Colon (tissue), 2 donors: Measurements from ENCODE around the gene EPS8L1.

ENCODE experiments used
- FAIRE-seq: peaks from 2 replicates; lab custom pipeline; 2012; peaks lifted over from hg19 to GRCh38; lab: Jason Lieb, UNC
- donor health status: control.
- donor health status: control.

Gene EPS8L1

DNA sequence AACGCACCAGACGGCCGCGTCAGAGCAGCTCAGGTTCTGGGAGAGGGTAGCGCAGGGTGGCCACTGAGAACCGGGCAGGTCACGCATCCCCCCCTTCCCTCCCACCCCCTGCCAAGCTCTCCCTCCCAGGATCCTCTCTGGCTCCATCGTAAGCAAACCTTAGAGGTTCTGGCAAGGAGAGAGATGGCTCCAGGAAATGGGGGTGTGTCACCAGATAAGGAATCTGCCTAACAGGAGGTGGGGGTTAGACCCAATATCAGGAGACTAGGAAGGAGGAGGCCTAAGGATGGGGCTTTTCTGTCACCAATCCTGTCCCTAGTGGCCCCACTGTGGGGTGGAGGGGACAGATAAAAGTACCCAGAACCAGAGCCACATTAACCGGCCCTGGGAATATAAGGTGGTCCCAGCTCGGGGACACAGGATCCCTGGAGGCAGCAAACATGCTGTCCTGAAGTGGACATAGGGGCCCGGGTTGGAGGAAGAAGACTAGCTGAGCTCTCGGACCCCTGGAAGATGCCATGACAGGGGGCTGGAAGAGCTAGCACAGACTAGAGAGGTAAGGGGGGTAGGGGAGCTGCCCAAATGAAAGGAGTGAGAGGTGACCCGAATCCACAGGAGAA is 39.9 kb downstream of the EPS8L1 start:
- FAIRE-seq, result no peak

DNA sequence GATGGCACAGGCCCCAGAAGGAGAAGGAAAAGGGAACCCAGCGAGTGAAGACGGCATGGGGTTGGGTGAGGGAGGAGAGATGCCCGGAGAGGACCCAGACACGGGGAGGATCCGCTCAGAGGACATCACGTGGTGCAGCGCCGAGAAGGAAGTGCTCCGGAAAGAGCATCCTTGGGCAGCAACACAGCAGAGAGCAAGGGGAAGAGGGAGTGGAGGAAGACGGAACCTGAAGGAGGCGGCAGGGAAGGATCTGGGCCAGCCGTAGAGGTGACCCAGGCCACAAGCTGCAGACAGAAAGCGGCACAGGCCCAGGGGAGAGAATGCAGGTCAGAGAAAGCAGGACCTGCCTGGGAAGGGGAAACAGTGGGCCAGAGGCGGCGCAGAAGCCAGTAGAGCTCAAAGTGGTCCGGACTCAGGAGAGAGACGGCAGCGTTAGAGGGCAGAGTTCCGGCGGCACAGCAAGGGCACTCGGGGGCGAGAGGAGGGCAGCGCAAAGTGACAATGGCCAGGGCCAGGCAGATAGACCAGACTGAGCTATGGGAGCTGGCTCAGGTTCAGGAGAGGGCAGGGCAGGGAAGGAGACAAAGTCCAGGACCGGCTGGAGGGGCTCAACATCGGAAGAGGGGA is 40.7 kb downstream of the EPS8L1 start:
- FAIRE-seq, result no peak

DNA sequence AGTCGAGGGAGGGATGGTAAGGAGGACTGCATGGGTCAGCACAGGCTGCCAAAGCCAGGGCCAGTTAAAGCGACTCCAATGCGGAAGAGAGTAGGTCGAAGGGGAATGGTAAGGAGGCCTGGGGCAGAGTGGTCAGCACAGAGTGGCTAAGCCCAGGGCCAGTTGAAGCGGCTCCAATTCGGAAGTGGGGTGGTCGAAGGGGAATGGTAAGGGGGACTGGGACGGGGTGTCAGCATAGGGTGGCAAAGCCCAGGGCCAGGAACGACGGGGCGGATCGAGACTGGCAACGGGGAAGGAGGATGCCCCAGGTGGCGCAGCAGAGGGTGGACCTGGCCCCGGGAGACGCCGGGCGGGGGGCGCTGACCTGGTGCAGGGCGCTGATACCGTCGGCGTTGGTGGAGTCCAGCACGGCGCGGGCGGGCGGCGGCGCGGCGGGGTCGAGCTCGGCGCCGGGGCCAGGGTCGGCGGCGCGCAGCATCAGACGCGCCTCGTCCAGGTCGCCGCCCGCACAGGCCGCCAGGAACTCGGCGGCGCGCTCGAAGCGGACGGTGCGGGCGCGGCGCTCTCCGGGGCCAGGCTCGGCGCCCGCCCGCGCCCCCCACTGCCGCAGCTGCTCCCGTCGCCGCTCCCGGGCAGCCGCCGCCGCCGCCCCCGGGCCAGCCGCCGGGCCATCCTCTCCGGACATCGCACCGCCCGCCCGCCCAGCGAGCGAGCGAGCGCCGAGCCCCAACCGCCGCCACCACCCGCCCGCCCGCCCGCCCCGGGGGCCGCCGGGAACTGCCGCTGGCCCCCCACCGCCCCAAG is 41.4 kb downstream of the EPS8L1 start, which contains the start of gene PPP1R12C:
TSS of gene PPP1R12C (minus strand) at position 779 of the 804 bp plus-strand sequence. CDS start at position 685, 94 bp downstream.
- no peak for FAIRE-seq

DNA sequence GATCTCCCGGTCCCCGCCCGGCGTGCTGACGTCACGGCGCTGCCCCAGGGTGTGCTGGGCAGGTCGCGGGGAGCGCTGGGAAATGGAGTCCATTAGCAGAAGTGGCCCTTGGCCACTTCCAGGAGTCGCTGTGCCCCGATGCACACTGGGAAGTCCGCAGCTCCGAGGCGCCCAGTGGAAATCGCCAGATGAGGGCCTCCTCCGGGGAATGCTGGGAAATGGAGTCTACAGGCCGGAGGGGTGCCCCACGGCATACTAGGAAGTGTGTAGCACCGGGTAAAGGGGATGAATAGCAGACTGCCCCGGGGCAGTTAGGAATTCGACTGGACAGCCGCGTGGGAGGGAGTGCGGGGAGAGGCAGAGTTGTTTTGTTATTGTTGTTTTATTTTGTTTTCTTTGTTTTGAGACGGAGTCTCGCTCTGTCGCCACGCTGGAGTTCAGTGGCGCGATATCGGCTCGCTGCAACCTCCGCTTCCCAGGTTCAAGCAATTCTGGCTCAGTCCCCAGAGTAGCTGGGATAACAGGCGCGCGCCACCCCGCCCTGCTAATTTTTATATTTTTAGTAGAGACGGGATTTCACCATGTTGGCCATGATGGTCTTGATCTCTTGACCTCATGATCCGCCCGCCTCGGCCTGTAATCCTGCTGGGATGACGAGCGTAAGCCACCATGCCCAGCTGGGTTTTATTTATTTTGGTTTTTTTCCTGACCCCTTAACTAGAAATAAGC is 42.2 kb downstream of the EPS8L1 start:
- no peak for FAIRE-seq

DNA sequence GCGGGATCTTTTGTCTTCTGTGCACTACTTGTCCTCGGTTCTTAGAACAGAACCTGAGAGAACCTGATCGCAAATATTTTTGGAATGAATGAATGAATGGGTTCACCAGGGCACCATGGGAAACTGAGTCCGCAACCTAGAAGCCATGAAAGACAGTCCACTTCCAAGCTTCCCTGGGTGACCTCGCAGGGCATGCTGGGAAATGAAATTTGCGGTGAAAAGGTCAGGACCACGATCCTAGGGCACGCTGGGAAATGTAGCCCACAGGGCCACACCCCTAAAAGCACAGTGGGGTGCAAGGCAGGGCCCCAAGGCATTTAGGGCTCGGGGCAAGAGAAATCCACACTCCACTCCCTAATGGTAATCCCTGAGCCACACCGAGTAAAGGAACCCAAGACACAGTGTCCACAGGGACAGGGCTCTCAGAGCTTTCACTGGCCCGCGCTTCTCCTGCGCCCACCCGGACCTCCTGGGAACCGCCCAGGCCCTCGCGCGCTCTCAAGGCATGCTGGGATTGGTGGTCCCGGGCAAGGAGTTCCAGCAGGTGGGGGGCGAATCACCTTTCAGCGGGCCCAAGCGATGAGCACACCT is 42.8 kb downstream of the EPS8L1 start:
- FAIRE-seq, result no peak

DNA sequence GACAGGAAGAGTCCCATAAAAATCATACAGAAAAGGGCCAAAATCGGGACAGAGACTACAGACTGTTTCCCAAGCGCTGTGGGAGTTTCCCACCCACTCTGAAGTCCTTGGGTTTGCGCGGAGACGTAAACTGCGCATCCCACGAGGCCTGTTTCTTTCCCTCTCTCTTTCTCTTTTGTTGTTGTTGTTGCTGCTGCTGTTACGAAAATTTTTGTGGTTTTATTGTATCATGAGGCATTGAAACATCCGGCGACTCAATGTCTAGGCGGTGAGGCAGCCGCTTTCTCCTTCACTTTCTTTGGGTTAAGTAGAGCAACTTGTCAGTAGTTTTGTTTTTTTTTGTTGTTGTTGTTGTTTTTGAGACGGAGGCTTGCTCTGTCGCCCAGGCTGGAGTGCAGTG is 43.4 kb downstream of the EPS8L1 start:
- no peak for FAIRE-seq

DNA sequence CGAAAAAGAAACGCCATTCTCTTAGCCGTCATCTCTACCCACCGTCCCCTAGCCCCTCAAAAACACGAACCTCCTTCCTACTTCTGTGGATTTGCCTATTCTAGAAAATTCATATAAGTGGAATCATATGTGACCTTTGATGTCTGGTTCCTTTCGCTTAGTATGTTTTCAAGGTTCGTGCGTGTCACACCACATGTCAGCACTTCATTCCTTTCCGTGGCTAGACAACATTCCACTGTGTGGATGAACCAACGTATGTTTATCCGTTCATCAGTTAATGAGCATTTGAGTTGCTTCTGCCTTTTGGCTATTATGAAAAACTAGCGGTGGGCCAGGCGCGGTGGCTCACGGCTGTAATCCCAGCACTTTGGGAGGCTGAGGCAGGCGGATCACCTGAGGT is 55.8 kb downstream of the EPS8L1 start:
- FAIRE-seq, result no peak

DNA sequence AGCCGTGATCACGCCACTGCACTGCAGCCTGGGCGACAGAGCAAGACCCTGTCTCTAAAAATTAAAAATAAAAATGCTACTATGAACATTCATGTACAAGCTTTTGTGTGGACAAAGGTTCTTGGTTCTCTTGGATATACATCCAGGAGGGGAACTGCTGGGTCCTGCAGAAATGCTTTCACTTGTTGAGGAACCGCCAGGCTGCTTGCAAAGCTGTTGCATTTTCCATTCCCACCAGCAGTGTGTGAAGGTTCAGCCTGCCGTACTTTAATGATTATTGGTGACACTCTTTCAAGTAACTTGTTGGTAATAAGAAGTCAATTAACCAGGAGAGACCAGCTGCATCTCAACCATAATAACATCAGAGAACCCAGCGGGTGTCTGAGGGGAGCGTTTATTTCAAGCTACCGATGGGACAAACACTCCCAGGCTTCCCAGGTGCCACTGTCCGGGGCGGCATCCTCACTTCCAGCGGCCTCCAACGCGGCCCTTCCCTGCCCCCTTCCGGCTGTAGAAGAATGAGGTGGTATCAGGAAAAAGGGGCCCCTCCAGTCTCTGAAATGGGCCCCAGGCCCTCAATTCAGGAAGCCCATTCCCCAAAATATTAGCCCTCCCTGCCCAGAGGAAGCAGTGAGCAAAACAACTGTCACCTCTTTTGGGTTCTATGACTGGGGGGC is 56.9 kb downstream of the EPS8L1 start:
- FAIRE-seq, result no peak

DNA sequence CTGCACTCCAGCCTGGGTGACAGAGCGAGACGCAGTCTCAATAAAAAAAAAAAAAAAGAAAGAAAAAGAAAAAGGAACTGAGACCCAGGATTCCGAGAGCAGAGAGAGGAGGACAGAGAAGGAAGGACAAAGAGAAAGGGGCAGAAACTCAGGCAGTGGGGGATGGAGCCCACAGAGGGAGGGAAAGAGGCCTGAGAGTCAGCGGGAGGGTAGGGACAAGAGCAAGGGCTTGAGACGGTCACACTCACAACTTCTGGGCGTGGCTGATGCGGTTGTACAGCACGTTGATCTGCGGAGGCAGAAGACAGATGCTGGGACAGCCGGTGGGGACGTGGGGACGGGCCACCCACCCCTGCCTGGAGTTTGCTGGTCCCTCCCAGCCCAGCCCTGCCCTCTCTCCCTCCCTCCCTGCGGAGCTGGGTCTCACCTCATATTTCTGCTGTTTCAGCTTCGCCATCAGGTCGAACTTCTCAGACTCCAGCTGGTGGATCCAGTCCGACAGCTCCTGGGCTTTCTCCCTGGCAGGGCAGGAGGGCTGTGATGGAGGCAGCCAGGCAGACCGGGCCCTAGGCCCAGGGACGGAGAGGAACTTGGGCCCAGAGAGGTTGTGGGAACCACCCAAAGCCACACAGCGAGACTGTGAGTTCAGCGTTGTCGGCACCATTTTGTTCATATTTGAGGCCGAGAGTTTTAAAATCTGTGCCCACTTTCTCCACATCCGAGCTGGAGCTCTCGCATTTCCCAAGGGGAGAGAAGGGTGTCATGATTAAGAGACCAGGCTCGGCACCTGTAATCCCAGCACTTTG is 58.2 kb downstream of the EPS8L1 start:
- FAIRE-seq, result no peak

DNA sequence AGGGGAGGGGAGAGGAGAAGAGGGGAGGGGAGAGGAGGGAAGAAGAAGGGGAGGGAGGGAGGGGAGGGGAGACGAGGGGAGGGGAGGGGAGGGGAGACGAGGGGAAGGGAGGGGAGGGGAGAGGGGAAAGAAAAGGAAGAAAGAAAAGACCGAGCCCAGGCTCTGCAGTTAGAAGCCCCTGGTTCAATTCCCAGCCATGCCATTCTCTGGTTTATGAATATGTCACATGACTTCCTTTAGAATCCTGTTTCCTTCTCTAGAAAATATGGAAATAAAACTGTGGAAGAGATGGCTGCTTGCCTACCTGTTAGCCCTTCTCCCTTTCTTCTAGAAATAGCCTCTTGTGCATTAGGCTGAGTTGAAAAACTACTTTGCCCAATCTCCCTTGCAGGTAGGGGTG is 59.1 kb downstream of the EPS8L1 start:
- no peak for FAIRE-seq

DNA sequence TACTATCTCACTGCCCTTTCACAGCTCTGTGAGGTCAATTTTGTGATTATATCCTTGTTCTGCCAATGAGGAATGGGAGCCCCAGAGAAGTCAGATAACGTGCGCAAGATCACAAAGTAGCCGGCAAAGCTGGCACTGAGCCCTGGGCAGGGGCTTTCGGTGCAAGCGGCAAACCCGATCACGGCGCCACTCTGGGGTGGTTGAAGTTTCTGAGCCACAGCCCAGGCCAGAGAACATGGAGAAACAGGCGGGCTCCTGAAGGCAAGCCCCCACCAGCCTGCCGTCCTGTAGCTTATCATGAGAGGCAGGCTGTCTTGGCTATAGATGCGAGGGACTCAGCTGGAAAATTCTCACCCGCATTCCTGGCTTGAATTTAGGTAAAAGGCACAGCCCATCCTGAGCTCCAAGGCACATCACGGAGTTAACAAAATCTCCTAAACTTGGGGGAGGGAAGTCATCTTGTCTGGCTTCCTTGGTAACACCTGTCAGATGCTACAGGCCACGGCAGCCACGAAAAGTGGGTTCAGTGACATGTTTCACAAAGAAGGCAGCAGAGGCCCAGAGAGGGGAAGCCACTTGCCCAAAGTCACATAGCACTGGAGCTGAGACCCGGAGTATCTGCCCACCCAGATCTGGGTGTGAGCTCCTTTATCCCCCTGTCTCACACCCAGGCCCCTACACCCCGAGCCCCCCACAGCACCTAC is 60.9 kb downstream of the EPS8L1 start:
- FAIRE-seq, result no peak
